ENCODE data around the gene CCT8.

DNA sequence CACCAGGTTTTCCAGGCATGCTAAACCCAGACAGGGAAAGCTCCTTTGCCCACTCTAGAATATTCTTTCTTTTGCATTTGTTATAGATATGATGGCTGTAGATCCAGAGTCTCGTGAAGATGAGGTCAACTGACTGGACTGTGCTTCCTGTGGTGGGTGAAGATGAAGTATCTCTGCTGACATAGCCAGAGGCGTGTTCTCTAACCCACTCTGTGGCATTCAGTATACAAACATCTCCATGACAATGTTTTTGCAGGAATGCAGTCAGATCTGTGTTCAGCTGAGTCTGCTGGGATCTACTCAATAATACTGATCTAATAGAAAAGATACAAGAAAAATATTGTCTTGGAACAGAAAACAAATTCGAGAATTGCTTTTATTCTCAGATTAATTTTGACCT, 65.6 kb downstream of the CCT8 start:
- TF ChIP-seq EZH2 (IDR thresholded peaks at IDR 0.05; ENCODE audit: low read depth), result no peak
- TF ChIP-seq, protein P1, sequence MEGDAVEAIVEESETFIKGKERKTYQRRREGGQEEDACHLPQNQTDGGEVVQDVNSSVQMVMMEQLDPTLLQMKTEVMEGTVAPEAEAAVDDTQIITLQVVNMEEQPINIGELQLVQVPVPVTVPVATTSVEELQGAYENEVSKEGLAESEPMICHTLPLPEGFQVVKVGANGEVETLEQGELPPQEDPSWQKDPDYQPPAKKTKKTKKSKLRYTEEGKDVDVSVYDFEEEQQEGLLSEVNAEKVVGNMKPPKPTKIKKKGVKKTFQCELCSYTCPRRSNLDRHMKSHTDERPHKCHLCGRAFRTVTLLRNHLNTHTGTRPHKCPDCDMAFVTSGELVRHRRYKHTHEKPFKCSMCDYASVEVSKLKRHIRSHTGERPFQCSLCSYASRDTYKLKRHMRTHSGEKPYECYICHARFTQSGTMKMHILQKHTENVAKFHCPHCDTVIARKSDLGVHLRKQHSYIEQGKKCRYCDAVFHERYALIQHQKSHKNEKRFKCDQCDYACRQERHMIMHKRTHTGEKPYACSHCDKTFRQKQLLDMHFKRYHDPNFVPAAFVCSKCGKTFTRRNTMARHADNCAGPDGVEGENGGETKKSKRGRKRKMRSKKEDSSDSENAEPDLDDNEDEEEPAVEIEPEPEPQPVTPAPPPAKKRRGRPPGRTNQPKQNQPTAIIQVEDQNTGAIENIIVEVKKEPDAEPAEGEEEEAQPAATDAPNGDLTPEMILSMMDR (conservative IDR thresholded peaks at IDR 0.05), result no peak

All from PC-9 (cell line).